ENCODE data around the gene CMSS1.

Gene CMSS1

GRCh38 chr3:99834211-99834957, 16.7 kb downstream of the CMSS1 start:
- no peaks in the 10 kb centered on the region for H3K9me3 ChIP-seq (ENCODE audit: insufficient read depth, low read depth, low read length)
- H2AFZ ChIP-seq (ENCODE audit: low read length): no peak overlapping the region
- no peaks in the 10 kb centered on the region for H3K27me3 ChIP-seq (ENCODE audit: insufficient read depth, low read length, poor library complexity, severe bottlenecking)
- no peak overlapping the region for H3K4me3 ChIP-seq (ENCODE audit: low read length, poor library complexity, severe bottlenecking)
- TF ChIP-seq, protein P1, sequence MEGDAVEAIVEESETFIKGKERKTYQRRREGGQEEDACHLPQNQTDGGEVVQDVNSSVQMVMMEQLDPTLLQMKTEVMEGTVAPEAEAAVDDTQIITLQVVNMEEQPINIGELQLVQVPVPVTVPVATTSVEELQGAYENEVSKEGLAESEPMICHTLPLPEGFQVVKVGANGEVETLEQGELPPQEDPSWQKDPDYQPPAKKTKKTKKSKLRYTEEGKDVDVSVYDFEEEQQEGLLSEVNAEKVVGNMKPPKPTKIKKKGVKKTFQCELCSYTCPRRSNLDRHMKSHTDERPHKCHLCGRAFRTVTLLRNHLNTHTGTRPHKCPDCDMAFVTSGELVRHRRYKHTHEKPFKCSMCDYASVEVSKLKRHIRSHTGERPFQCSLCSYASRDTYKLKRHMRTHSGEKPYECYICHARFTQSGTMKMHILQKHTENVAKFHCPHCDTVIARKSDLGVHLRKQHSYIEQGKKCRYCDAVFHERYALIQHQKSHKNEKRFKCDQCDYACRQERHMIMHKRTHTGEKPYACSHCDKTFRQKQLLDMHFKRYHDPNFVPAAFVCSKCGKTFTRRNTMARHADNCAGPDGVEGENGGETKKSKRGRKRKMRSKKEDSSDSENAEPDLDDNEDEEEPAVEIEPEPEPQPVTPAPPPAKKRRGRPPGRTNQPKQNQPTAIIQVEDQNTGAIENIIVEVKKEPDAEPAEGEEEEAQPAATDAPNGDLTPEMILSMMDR (conservative IDR thresholded peaks at IDR 0.05; ENCODE audit: low read length): no peak
- no peak for TF ChIP-seq EZH2phosphoT487 (IDR thresholded peaks at IDR 0.05; ENCODE audit: borderline replicate concordance)
- no peak overlapping the region for H3K4me2 ChIP-seq (ENCODE audit: low read depth, low read length, poor library complexity, severe bottlenecking)
- H3F3A ChIP-seq (ENCODE audit: low read depth): no peaks in the 10 kb centered on the region
- no peaks in the 10 kb centered on the region for H4K20me1 ChIP-seq (ENCODE audit: insufficient read depth, low read length, poor library complexity, severe bottlenecking)
- no peak overlapping the region for H3K9ac ChIP-seq (ENCODE audit: low read depth, low read length, poor library complexity, severe bottlenecking)
- no peaks in the 10 kb centered on the region for H3K36me3 ChIP-seq (ENCODE audit: insufficient read depth, low read length)
- H3K79me2 ChIP-seq (ENCODE audit: insufficient read depth, low read length): no peaks in the 10 kb centered on the region; the same call in 1 of the 2 replicates
- H3K9me2 ChIP-seq (replicated peaks; ENCODE audit: low read depth, low read length): no peaks in the 10 kb centered on the region
- no peaks in the 10 kb centered on the region for H3K4me1 ChIP-seq (ENCODE audit: insufficient read depth, low read length, poor library complexity, severe bottlenecking)

GRCh38 chr3:99836681-99837080, 19.0 kb downstream of the CMSS1 start:
- TF ChIP-seq, protein P1 (conservative IDR thresholded peaks at IDR 0.05; ENCODE audit: low read length): no peak
- Histone ChIP-seq H3F3A (ENCODE audit: low read depth) (no peaks in the 10 kb centered on the region), H3K9me2 (replicated peaks; ENCODE audit: low read depth, low read length) (no peaks in the 10 kb centered on the region), H4K20me1 (ENCODE audit: insufficient read depth, low read length, poor library complexity, severe bottlenecking) (no peaks in the 10 kb centered on the region), H2AFZ (ENCODE audit: low read length) (no peak overlapping the region), H3K9ac (ENCODE audit: low read depth, low read length, poor library complexity, severe bottlenecking) (no peak overlapping the region), H3K4me2 (ENCODE audit: low read depth, low read length, poor library complexity, severe bottlenecking) (no peak overlapping the region), H3K27me3 (ENCODE audit: insufficient read depth, low read length, poor library complexity, severe bottlenecking) (no peaks in the 10 kb centered on the region), H3K9me3 (ENCODE audit: insufficient read depth, low read depth, low read length) (no peaks in the 10 kb centered on the region), H3K79me2 (ENCODE audit: insufficient read depth, low read length) (no peaks in the 10 kb centered on the region; the same call in 1 of the 2 replicates), H3K4me3 (ENCODE audit: low read length, poor library complexity, severe bottlenecking) (no peak overlapping the region), H3K4me1 (ENCODE audit: insufficient read depth, low read length, poor library complexity, severe bottlenecking) (no peaks in the 10 kb centered on the region), H3K36me3 (ENCODE audit: insufficient read depth, low read length) (no peaks in the 10 kb centered on the region)

GRCh38 chr3:99837715-99838114, 20.1 kb downstream of the CMSS1 start:
- Histone ChIP-seq H3K79me2 (ENCODE audit: insufficient read depth, low read length) (no peaks in the 10 kb centered on the region; the same call in 1 of the 2 replicates), H3K4me3 (ENCODE audit: low read length, poor library complexity, severe bottlenecking) (no peak overlapping the region), H3K9ac (ENCODE audit: low read depth, low read length, poor library complexity, severe bottlenecking) (no peak overlapping the region), H3K4me1 (ENCODE audit: insufficient read depth, low read length, poor library complexity, severe bottlenecking) (no peaks in the 10 kb centered on the region), H3K27me3 (ENCODE audit: insufficient read depth, low read length, poor library complexity, severe bottlenecking) (no peaks in the 10 kb centered on the region), H3F3A (ENCODE audit: low read depth) (no peaks in the 10 kb centered on the region), H2AFZ (ENCODE audit: low read length) (no peak overlapping the region), H3K9me2 (replicated peaks; ENCODE audit: low read depth, low read length) (no peaks in the 10 kb centered on the region), H4K20me1 (ENCODE audit: insufficient read depth, low read length, poor library complexity, severe bottlenecking) (no peaks in the 10 kb centered on the region), H3K36me3 (ENCODE audit: insufficient read depth, low read length) (no peaks in the 10 kb centered on the region), H3K4me2 (ENCODE audit: low read depth, low read length, poor library complexity, severe bottlenecking) (no peak overlapping the region), H3K9me3 (ENCODE audit: insufficient read depth, low read depth, low read length) (no peaks in the 10 kb centered on the region)
- TF ChIP-seq, protein P1 (conservative IDR thresholded peaks at IDR 0.05; ENCODE audit: low read length): no peak
- TF ChIP-seq EZH2phosphoT487 (IDR thresholded peaks at IDR 0.05; ENCODE audit: borderline replicate concordance): no peak

Data from Loucy (cell line).